Measurements from ENCODE around the gene SLC2A4RG. TPM values are rescaled to one million over a fixed set of nuclear protein-coding genes. Genes with fewer than 3 reads are reported as not detected.

The SLC2A4RG gene
- total and polyA plus RNA-seq, 2 of the 13 experiments (the other 11 are each of a cell fraction or from before 2014, with no cell fraction given), result 91.4 to 95.9 TPM

DNA sequence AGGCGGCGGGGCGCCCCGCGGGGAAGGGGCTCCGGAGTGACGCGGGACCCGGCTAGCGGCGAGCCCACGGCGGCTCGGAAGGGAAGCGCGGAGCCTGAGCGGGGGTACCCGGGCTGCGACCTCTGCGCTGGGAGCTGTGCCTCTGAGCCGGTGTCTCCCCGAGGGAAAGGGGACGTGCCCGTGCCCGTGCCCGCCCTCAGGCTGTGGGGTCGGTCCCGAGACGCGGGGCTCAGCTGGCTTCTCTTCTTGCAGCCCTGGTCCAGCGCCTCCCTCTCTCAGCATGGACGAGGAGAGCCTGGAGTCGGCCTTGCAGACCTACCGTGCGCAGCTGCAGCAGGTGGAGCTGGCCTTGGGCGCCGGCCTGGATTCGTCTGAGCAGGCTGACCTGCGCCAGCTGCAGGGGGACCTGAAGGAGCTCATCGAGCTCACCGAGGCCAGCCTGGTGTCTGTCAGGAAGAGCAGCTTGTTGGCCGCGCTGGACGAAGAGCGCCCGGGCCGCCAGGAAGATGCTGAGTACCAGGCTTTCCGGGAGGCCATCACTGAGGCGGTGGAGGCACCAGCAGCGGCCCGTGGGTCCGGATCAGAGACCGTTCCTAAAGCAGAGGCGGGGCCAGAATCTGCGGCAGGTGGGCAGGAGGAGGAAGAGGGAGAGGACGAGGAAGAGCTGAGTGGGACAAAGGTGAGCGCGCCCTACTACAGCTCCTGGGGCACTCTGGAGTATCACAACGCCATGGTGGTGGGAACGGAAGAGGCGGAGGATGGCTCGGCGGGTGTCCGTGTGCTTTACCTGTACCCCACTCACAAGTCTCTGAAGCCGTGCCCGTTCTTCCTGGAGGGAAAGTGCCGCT lies 31.1 kb upstream of the SLC2A4RG start:
- BruUV-seq (replicated peaks), result TSS peak; percentile 57
- intact Hi-C loops (cut with micrococcal nuclease; ENCODE audit: unreplicated experiment), result no loop called here
- TF ChIP-seq SRSF4 (IDR thresholded peaks at IDR 0.05; ENCODE audit: low read depth, low read length, poor library complexity, severe bottlenecking), result no peak
- peak; percentile 51; the same call in 1 of the 2 replicates for TF ChIP-seq PPARG (CRISPR knock-in tag; conservative IDR thresholded peaks at IDR 0.05)
- 0 out of 2 replicates have a peak, but pooled peaks have one; percentile 55 for TF ChIP-seq ZNF230 (CRISPR knock-in tag; IDR thresholded peaks at IDR 0.05)
- TF ChIP-seq ZNF20 (CRISPR knock-in tag; IDR thresholded peaks at IDR 0.05), result no peak
- TF ChIP-seq EP300 (IDR thresholded peaks at IDR 0.05; ENCODE audit: low read depth in 2 of 2, low read length in 2 of 2), result no peak
- no peak for TF ChIP-seq EP300 (CRISPR knock-in tag; IDR thresholded peaks at IDR 0.05; ENCODE audit: borderline replicate concordance)
- no peak; a peak in 1 of 4 replicates for TF ChIP-seq KLF16 (CRISPR knock-in tag; IDR thresholded peaks at IDR 0.05)
- TF ChIP-seq, protein P1, sequence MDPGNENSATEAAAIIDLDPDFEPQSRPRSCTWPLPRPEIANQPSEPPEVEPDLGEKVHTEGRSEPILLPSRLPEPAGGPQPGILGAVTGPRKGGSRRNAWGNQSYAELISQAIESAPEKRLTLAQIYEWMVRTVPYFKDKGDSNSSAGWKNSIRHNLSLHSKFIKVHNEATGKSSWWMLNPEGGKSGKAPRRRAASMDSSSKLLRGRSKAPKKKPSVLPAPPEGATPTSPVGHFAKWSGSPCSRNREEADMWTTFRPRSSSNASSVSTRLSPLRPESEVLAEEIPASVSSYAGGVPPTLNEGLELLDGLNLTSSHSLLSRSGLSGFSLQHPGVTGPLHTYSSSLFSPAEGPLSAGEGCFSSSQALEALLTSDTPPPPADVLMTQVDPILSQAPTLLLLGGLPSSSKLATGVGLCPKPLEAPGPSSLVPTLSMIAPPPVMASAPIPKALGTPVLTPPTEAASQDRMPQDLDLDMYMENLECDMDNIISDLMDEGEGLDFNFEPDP (CRISPR knock-in tag; conservative IDR thresholded peaks at IDR 0.05), result peak; percentile 51; the same call in 1 of the 2 replicates
- TF ChIP-seq, protein P2, sequence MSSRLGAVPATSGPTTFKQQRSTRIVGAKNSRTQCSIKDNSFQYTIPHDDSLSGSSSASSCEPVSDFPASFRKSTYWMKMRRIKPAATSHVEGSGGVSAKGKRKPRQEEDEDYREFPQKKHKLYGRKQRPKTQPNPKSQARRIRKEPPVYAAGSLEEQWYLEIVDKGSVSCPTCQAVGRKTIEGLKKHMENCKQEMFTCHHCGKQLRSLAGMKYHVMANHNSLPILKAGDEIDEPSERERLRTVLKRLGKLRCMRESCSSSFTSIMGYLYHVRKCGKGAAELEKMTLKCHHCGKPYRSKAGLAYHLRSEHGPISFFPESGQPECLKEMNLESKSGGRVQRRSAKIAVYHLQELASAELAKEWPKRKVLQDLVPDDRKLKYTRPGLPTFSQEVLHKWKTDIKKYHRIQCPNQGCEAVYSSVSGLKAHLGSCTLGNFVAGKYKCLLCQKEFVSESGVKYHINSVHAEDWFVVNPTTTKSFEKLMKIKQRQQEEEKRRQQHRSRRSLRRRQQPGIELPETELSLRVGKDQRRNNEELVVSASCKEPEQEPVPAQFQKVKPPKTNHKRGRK (CRISPR knock-in tag; IDR thresholded peaks at IDR 0.05), result 0 out of 2 replicates have a peak, but pooled peaks have one; percentile 33
- TF ChIP-seq ZMYM3 (CRISPR knock-in tag; IDR thresholded peaks at IDR 0.05), result no peak
- TF ChIP-seq, protein P3, sequence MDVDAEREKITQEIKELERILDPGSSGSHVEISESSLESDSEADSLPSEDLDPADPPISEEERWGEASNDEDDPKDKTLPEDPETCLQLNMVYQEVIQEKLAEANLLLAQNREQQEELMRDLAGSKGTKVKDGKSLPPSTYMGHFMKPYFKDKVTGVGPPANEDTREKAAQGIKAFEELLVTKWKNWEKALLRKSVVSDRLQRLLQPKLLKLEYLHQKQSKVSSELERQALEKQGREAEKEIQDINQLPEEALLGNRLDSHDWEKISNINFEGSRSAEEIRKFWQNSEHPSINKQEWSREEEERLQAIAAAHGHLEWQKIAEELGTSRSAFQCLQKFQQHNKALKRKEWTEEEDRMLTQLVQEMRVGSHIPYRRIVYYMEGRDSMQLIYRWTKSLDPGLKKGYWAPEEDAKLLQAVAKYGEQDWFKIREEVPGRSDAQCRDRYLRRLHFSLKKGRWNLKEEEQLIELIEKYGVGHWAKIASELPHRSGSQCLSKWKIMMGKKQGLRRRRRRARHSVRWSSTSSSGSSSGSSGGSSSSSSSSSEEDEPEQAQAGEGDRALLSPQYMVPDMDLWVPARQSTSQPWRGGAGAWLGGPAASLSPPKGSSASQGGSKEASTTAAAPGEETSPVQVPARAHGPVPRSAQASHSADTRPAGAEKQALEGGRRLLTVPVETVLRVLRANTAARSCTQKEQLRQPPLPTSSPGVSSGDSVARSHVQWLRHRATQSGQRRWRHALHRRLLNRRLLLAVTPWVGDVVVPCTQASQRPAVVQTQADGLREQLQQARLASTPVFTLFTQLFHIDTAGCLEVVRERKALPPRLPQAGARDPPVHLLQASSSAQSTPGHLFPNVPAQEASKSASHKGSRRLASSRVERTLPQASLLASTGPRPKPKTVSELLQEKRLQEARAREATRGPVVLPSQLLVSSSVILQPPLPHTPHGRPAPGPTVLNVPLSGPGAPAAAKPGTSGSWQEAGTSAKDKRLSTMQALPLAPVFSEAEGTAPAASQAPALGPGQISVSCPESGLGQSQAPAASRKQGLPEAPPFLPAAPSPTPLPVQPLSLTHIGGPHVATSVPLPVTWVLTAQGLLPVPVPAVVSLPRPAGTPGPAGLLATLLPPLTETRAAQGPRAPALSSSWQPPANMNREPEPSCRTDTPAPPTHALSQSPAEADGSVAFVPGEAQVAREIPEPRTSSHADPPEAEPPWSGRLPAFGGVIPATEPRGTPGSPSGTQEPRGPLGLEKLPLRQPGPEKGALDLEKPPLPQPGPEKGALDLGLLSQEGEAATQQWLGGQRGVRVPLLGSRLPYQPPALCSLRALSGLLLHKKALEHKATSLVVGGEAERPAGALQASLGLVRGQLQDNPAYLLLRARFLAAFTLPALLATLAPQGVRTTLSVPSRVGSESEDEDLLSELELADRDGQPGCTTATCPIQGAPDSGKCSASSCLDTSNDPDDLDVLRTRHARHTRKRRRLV (CRISPR knock-in tag; IDR thresholded peaks at IDR 0.05), result 0 out of 2 replicates have a peak, but pooled peaks have one; percentile 22
- TF ChIP-seq ZSCAN31 (CRISPR knock-in tag; IDR thresholded peaks at IDR 0.05; ENCODE audit: low read depth), result no peak
- 0 out of 2 replicates have a peak, but pooled peaks have one; percentile 50 for TF ChIP-seq KDM5B (CRISPR knock-in tag; IDR thresholded peaks at IDR 0.05; ENCODE audit: borderline replicate concordance)

More for the DNA sequence above, 31.1 kb upstream of the SLC2A4RG start:
- no peaks in the 10 kb centered on the region for H3K9me3 ChIP-seq (ENCODE audit: low read length)
- ChIA-PET POLR2A (interaction anchor here (0.6 to 12.4 kb wide), 27 partner anchors 9 to 346 kb away, joined by 3 to 190 read pairs (median 6); partner anchors contain the start of genes GMEB2, LIME1, PRPF6 and RTEL1), CTCF (ENCODE audit: low intra/inter-chr PET ratio, low total read pairs) (interaction anchor here (2.1 to 3.2 kb wide), 3 partner anchors 29 to 265 kb away, joined by 5 to 15 read pairs (median 8); partner anchors contain the start of genes LIME1 and TPD52L2)
- WGBS (ENCODE audit: low lambda C conversion rate), result 32% methylated on average over 28 of the region's 67 CpGs
- DNase-seq (ENCODE audit: low spot score) (no peak), FAIRE-seq (no peak), ATAC-seq (peak; percentile 13)
- peaks cover 10% of the 10 kb centered on the region; the same call in 1 of the 2 replicates for H4K20me1 ChIP-seq (ENCODE audit: insufficient read depth, low read length)
- peaks cover 71% of the 10 kb centered on the region for H3K79me2 ChIP-seq (ENCODE audit: insufficient read depth, low read length)
- H3K4me2 ChIP-seq (ENCODE audit: low read depth, low read length), result peak overlapping the region; percentile 96
- H3K4me1 ChIP-seq (ENCODE audit: insufficient read depth, low read length), result peaks cover 36% of the 10 kb centered on the region
- H3K4me3 ChIP-seq (replicated peaks in 1 of 3; ENCODE audit: insufficient read depth in 1 of 3, low read depth in 2 of 3, low read length in 3 of 3), result peak overlapping the region; percentile 79 to 99 (median 99)
- in situ Hi-C loops (cut with HindIII; ENCODE audit: extremely low pct_ligation_motif_present, low pct_unique_long_range_greater_than_20kb), result loop anchor here (5.0 to 10.0 kb wide), 3 partner anchors 34 to 149 kb away; no protein-coding TSS in a partner anchor
- H3K27ac ChIP-seq (ENCODE audit: extremely low read length, insufficient read depth, low read length), result peak overlapping the region; percentile 81
- peaks cover 26 to 62% of the 10 kb centered on the region in 2 experiments for H3K36me3 ChIP-seq (replicated peaks in 1 of 2; ENCODE audit: control insufficient read depth in 1 of 2, insufficient read depth in 2 of 2, low read length in 2 of 2)
- no peak overlapping the region for H2AFZ ChIP-seq (ENCODE audit: low read length)
- no peaks in the 10 kb centered on the region; a peak in 1 of 5 replicates for H3K27me3 ChIP-seq (ENCODE audit: control insufficient read depth in 1 of 2, insufficient read depth in 2 of 2, low read length in 2 of 2)
- H3K9ac ChIP-seq (ENCODE audit: insufficient read depth, low read depth, low read length), result peak overlapping the region; percentile 97

Measured in HepG2 (cell line).